ENCODE data around the gene PNPLA2. TPM values are rescaled to one million over a fixed set of nuclear protein-coding genes. Genes with fewer than 3 reads are reported as not detected.

The PNPLA2 gene
- total and polyA plus RNA-seq, 10 of the 15 experiments (the other 5 are each of a cell fraction or from before 2014, with no cell fraction given) = 0.19 to 34.0 (median 8.1) TPM

DNA sequence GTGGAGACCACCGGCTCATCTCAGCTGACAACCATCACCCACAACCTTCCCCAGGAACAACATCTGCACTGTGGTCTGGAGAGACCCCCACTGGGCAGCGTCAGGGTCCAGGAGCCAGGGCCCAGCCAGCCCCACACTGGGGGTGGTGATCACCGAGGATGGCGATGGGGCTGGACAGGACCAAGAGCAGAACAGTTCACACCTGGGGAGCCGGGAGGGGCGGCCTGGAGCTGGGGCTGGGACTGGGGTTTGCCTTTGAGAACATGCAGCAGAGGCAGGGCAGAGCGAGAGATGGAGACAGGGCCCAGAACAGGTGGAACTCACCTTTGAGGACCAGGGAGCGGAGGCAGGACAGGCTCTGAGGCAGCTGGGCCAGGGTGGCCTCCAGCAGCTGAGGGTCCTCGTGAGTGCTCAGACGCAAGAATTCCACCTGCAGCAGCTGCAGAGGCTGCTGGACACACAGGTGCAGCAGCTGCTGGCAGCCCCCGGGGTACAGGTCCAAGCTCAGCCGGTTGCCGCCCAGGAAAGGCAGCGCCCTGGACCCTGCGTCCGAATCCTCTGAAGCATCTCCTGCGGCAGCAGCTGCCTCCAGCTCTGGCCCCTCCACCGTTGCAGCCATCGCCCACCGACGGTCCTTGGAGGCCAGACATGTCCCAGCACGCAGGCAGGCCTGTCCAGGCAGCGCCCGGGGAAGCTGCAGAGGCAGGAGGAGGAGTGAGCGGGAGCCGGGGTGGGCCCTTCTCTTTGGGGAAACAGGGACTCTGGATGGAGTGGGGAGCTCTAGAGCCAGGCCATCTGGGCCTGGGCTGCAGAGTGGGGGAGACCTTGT, 14.7 kb upstream of the PNPLA2 start:
- Histone ChIP-seq H3K4me1 (ENCODE audit: control insufficient read depth, insufficient read depth, low read length) (peaks cover 12% of the 10 kb centered on the region), H3K9ac (ENCODE audit: control insufficient read depth, insufficient read depth, low read length) (peak overlapping the region; percentile 90), H3K27me3 (replicated peaks in 1 of 2; ENCODE audit: control insufficient read depth in 2 of 2, insufficient read depth in 2 of 2, low read length in 1 of 2) (no peaks in the 10 kb centered on the region), H3K4me3 (peak overlapping the region; percentile 90), H3K79me2 (ENCODE audit: control insufficient read depth, insufficient read depth, low read length) (peaks cover 19% of the 10 kb centered on the region), H2AFZ (ENCODE audit: control insufficient read depth, low read depth, low read length) (no peak overlapping the region; the same call in 1 of the 2 replicates), H3K4me2 (ENCODE audit: control insufficient read depth, insufficient read depth) (peak overlapping the region; percentile 95), H4K20me1 (ENCODE audit: control insufficient read depth, insufficient read depth) (no peaks in the 10 kb centered on the region), H3K27ac (ENCODE audit: control insufficient read depth, insufficient read depth) (peak overlapping the region; percentile 72), H3K9me3 (replicated peaks; ENCODE audit: control insufficient read depth, insufficient read depth, low read length) (no peaks in the 10 kb centered on the region), H3K36me3 (ENCODE audit: control insufficient read depth in 2 of 2, insufficient read depth in 2 of 2, low read length in 1 of 2) (peaks cover 0 to 10% of the 10 kb centered on the region in 2 experiments; a peak in 2 of 4 replicates)
- in situ Hi-C loops (cut with MboI) = loop anchor here (25.0 kb wide), 1 partner anchor 1583 kb away; the partner anchor contains the start of gene CD81
- ATAC-seq = no peak
- RAD21 ChIA-PET (ENCODE audit: unreplicated experiment) = interaction anchor here (0.5 kb wide), 1 partner anchor 220 kb away, joined by 3 read pairs; no protein-coding TSS in a partner anchor
- TF ChIP-seq BMI1 (IDR thresholded peaks at IDR 0.05; ENCODE audit: borderline replicate concordance) (no peak), MTA2 (IDR thresholded peaks at IDR 0.05; ENCODE audit: low read depth) (no peak), NR2C1 (IDR thresholded peaks at IDR 0.05) (no peak), ZZZ3 (IDR thresholded peaks at IDR 0.05; ENCODE audit: control insufficient read depth, insufficient read length, low read depth) (no peak), ZBED1 (IDR thresholded peaks at IDR 0.05; ENCODE audit: borderline replicate concordance) (no peak)
- TF ChIP-seq, protein P1, sequence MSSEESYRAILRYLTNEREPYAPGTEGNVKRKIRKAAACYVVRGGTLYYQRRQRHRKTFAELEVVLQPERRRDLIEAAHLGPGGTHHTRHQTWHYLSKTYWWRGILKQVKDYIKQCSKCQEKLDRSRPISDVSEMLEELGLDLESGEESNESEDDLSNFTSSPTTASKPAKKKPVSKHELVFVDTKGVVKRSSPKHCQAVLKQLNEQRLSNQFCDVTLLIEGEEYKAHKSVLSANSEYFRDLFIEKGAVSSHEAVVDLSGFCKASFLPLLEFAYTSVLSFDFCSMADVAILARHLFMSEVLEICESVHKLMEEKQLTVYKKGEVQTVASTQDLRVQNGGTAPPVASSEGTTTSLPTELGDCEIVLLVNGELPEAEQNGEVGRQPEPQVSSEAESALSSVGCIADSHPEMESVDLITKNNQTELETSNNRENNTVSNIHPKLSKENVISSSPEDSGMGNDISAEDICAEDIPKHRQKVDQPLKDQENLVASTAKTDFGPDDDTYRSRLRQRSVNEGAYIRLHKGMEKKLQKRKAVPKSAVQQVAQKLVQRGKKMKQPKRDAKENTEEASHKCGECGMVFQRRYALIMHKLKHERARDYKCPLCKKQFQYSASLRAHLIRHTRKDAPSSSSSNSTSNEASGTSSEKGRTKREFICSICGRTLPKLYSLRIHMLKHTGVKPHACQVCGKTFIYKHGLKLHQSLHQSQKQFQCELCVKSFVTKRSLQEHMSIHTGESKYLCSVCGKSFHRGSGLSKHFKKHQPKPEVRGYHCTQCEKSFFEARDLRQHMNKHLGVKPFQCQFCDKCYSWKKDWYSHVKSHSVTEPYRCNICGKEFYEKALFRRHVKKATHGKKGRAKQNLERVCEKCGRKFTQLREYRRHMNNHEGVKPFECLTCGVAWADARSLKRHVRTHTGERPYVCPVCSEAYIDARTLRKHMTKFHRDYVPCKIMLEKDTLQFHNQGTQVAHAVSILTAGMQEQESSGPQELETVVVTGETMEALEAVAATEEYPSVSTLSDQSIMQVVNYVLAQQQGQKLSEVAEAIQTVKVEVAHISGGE (CRISPR knock-in tag; IDR thresholded peaks at IDR 0.05) = no peak
- CTCF ChIA-PET = no interaction called here
- no peak for FAIRE-seq
- SMC1A ChIA-PET (ENCODE audit: uncharacterized antibody, unreplicated experiment) = no interaction called here
- BruUV-seq (replicated peaks) = no TSS peak
- DNase-seq (ENCODE audit: low read depth, low spot score) = no peak
- POLR2A ChIA-PET = interaction anchor here (2.7 kb wide), 1 partner anchor 16 kb away, joined by 9 read pairs; the partner anchor contains the start of gene PNPLA2
- WGBS (ENCODE audit: insufficient coverage, insufficient replicate concordance, low lambda C conversion rate, missing lambda C conversion rate) = 52% methylated on average over 24 of the region's 26 CpGs
- intact Hi-C loops (cut with micrococcal nuclease; ENCODE audit: unreplicated experiment) = no loop called here

Measured in GM12878 (cell line).